Glutamatergic neuron (in vitro differentiated cells): ENCODE data around the gene PHEX. TPM values are rescaled to one million over a fixed set of nuclear protein-coding genes. Genes with fewer than 3 reads are reported as not detected.
A peak's percentile ranks its signal among the peaks of the same experiment; 100 is the strongest.

Experiments
- DNase-seq: peaks from one replicate; pipeline ENCODE4 v3.0.0; 2022
- H3K27ac Mint-ChIP-seq: one replicate; pipeline ENCODE4 v1.8.0; 2020; ENCODE audit warnings: mild to moderate bottlenecking, mixed read lengths, inconsistent platforms; ENCODE audit not compliant: unreplicated experiment
- H3K27me3 Mint-ChIP-seq: one replicate; pipeline ENCODE4 v1.8.0; 2020; ENCODE audit warnings: mild to moderate bottlenecking, moderate library complexity, mixed read lengths, inconsistent platforms; ENCODE audit not compliant: unreplicated experiment
- H3K36me3 Mint-ChIP-seq: one replicate; pipeline ENCODE4 v1.8.0; 2020; ENCODE audit warnings: mild to moderate bottlenecking, mixed read lengths, inconsistent platforms; ENCODE audit not compliant: unreplicated experiment
- H3K4me1 Mint-ChIP-seq: one replicate; pipeline ENCODE4 v1.8.0; 2020; ENCODE audit warnings: mild to moderate bottlenecking, low read depth, mixed read lengths, inconsistent platforms; ENCODE audit not compliant: unreplicated experiment
- H3K4me3 Mint-ChIP-seq: one replicate; pipeline ENCODE4 v1.8.0; 2020; ENCODE audit warnings: mild to moderate bottlenecking, mixed read lengths, inconsistent platforms; ENCODE audit not compliant: unreplicated experiment
- H3K9me3 Mint-ChIP-seq: one replicate; pipeline ENCODE4 v1.8.0; 2020; ENCODE audit warnings: mild to moderate bottlenecking, moderate library complexity, mixed read lengths, inconsistent platforms; ENCODE audit not compliant: unreplicated experiment
- CTCF ChIP-seq: fragments of 200-600 bp; sonication (generic); IDR thresholded peaks from one replicate; pipeline ENCODE4 v1.5.0; 2021; ENCODE audit not compliant: partially characterized antibody, unreplicated experiment
- total RNA-seq: library from RNA; stranded (reverse); fragmentation: NEBNext Ultra II Directional; extraction: Animal tissue kit (Norgen Biotek cat#: 25700); gene quantifications from one replicate; pipeline ENCODE4 v1.2.1, GENCODE V29; 2021; ENCODE audit not compliant: unreplicated experiment

Gene PHEX
- total RNA-seq, 1 donor from 2014 or later, result 0.17 TPM

GRCh38 chrX:22037225-22037624, 5.1 kb downstream of the PHEX start:
- H3K9me3 Mint-ChIP-seq, result peaks cover 1% of the 10 kb centered on the region
- no peaks in the 10 kb centered on the region for H3K4me1 Mint-ChIP-seq
- H3K4me3 Mint-ChIP-seq, result no peak overlapping the region
- DNase-seq, result no peak
- H3K36me3 Mint-ChIP-seq, result no peaks in the 10 kb centered on the region
- TF ChIP-seq CTCF, result no peak
- no peak overlapping the region for H3K27ac Mint-ChIP-seq
- H3K27me3 Mint-ChIP-seq, result peaks cover 2% of the 10 kb centered on the region

- no peak overlapping the region for H3K27ac Mint-ChIP-seq
- no peak for DNase-seq
- H3K9me3 Mint-ChIP-seq, result peaks cover 1% of the 10 kb centered on the region
- no peak overlapping the region for H3K4me3 Mint-ChIP-seq
- no peak for TF ChIP-seq CTCF
- peaks cover 2% of the 10 kb centered on the region for H3K27me3 Mint-ChIP-seq
- no peaks in the 10 kb centered on the region for H3K4me1 Mint-ChIP-seq
- no peaks in the 10 kb centered on the region for H3K36me3 Mint-ChIP-seq
Measured at GRCh38 chrX:22037911-22038537, 5.9 kb downstream of the PHEX start.

GRCh38 chrX:22039541-22039940, 7.4 kb downstream of the PHEX start:
- Mint-ChIP-seq H3K4me1 (no peaks in the 10 kb centered on the region), H3K4me3 (no peak overlapping the region), H3K9me3 (peaks cover 1% of the 10 kb centered on the region), H3K36me3 (no peaks in the 10 kb centered on the region), H3K27ac (no peak overlapping the region), H3K27me3 (peaks cover 2% of the 10 kb centered on the region)
- TF ChIP-seq CTCF, result no peak
- no peak for DNase-seq

- Mint-ChIP-seq H3K27ac (no peak overlapping the region), H3K9me3 (no peaks in the 10 kb centered on the region), H3K4me1 (no peaks in the 10 kb centered on the region), H3K27me3 (peaks cover 2% of the 10 kb centered on the region), H3K4me3 (no peak overlapping the region), H3K36me3 (no peaks in the 10 kb centered on the region)
- TF ChIP-seq CTCF, result no peak
- no peak for DNase-seq
Measured at GRCh38 chrX:22040184-22040583, 8.1 kb downstream of the PHEX start.

- H3K9me3 Mint-ChIP-seq, result peaks cover 1% of the 10 kb centered on the region
- H3K4me1 Mint-ChIP-seq, result no peaks in the 10 kb centered on the region
- H3K36me3 Mint-ChIP-seq, result no peaks in the 10 kb centered on the region
- peak overlapping the region; percentile 66 for H3K27ac Mint-ChIP-seq
- no peak for TF ChIP-seq CTCF
- peaks cover 2% of the 10 kb centered on the region for H3K27me3 Mint-ChIP-seq
- H3K4me3 Mint-ChIP-seq, result no peak overlapping the region
- DNase-seq, result peak; percentile 21
Measured at GRCh38 chrX:22041907-22042530, 9.9 kb downstream of the PHEX start.
